GM18519 (cell line): ENCODE data around the gene ASXL2.
"Not testable (repeated sequence)": the region's sequence is repeated elsewhere in the genome, so short reads cannot be mapped to it uniquely, and the experiment has no call there.

Experiments
- ATAC-seq: cut with Tn5 transposase; IDR thresholded peaks from one replicate; pipeline ENCODE4 v1.9.1; 2021; ENCODE audit warnings: mild to moderate bottlenecking, moderate library complexity; ENCODE audit not compliant: unreplicated experiment, low FRiP score

Gene ASXL2

DNA sequence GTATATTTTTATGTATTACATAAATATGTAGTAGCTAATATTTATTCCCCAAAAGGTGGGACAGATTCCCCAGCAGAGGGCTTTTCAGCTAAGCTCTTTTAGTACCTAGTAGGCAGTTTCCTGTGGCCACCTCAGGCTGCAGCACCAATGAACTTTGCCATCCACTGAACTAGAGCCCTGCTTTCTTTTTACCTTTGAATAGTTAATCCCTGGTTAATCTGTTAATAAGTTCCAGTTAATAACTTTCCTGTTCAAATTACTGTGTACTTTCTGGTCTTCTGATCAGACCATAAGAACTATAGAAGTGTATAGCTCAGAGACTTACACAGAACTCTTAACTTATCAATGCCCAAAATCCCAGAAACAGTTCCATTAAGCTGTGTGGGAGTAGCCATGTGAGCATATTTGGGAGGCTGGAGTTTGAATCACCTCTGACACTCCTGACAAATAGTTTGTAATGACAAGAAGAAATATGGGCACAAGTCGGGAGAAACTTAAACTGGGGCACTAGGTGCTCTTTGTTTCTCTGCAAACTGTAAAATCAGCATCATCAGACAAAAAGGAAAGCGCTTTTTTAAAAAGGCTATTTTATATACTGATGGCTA lies 40.0 kb downstream of the ASXL2 start:
- ATAC-seq: no peak

DNA sequence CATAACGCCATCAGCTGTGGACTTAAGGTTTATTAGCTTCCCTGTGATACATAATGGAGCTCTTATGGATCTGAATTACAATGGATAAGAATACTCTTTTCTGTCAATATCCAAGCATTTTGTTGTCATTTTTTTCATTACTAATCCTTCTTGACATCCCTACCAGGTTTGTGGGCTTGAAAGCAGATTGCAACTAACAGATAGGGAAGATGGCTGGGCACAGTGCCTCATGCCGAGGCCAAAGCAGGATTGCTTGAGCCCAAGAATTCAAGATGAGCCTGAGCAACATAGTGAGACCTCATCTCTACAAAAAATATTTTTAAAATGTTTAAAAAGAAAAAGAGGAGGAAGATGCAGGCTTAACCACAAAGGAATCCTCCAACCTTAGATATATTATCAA lies 42.4 kb downstream of the ASXL2 start:
- no peak for ATAC-seq

DNA sequence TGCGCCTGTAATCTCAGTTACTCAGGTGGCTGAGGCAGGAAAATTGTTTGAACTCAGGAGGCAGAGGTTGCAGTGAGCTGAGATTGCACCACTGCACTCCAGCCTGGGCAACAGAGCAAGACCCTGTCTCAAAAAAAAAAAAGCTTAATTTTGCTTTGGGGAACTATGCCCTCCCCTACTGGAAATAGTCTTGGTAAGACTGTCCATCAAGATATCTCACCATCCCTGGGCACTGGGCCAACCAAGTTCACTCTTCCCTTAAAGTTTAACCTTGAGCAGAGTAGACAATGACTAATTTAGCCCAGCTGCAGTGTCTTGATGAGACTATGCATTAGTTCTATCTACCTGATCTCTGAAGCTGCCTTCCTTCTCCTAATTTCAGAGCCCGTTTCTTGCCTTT lies 44.7 kb downstream of the ASXL2 start:
- ATAC-seq: no peak

DNA sequence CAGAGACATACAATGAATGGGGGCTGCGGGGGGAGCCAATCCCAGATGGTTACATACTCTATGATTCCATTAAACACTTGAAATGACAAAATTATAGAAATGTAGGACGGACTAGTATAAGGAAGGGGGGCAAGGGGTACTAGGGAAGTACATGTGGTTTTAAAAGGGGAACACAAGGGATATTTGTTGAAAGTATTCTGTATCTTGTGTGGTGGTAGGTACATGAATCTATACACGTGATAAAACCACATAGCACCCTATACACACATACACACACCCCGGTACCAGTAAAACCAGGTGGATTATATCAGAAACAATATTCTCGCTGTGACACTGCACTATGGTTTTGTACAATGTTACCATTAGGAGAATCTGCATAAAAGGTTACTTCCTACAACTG lies 45.4 kb downstream of the ASXL2 start:
- ATAC-seq: no peak

DNA sequence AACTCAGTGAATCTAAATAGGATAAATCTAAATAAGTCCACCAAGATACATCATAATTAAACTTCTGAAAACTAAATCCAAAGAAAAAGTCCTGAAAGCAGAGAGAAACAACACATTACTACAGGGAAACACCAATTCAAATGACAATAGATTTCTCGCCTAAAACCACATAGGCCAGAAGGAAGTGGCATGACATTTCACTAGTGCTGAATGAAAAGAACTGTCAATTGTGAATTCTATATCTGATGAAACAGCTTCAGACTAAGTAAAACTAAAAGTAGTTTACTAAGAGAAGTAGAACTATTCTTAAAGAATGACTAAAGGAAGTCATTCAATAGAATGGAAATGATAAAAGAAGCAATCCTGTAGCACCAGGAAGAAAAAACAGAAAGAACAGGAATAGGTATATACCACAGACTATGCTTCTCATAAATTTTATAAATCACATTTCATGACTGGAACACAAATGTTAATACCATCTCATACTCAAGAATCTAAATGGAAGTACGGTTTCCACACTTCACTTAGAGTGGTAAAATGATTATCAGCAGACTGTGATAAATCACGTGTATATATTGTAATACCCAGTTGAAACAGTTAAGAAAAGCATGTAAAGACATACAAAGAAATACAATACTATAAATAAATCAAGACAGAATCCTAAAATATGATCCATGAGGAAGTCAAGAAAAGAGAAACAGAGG lies 46.4 kb downstream of the ASXL2 start:
- ATAC-seq: no peak

DNA sequence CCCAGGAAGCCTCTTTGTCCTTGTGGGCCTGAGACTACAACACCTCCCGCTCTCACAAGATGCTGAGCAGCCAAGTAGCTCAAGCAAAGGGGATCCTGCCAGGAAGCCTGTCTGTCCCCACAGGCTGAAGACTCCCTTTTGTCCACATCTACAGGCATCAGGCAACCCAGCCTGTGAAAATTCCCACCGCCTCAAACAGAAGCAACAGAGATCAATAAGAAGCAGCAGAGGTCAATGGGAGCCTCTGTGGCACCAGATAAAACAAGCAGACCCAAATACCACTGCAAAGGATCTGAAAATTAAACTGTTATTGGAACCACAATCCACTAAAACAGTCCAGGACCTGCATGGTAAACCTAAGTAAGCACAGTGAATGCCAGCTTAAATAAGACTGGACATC lies 48.5 kb downstream of the ASXL2 start:
- ATAC-seq: no peak

DNA sequence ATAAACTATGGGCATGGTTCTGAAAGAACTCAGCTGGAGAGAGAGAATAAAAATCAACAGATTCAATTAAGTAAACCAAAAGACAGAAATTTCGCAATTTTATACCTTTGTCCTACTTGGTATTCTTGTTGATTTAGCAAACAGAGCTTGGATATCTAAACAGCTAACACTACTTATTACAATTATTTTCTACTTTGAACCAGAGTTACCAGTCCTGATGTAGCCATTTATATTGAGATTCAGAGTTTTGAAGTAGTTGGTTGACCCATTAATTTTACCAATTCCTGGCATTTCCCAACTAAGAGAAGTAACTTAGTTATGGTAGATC lies 48.9 kb downstream of the ASXL2 start:
- ATAC-seq: no peak

DNA sequence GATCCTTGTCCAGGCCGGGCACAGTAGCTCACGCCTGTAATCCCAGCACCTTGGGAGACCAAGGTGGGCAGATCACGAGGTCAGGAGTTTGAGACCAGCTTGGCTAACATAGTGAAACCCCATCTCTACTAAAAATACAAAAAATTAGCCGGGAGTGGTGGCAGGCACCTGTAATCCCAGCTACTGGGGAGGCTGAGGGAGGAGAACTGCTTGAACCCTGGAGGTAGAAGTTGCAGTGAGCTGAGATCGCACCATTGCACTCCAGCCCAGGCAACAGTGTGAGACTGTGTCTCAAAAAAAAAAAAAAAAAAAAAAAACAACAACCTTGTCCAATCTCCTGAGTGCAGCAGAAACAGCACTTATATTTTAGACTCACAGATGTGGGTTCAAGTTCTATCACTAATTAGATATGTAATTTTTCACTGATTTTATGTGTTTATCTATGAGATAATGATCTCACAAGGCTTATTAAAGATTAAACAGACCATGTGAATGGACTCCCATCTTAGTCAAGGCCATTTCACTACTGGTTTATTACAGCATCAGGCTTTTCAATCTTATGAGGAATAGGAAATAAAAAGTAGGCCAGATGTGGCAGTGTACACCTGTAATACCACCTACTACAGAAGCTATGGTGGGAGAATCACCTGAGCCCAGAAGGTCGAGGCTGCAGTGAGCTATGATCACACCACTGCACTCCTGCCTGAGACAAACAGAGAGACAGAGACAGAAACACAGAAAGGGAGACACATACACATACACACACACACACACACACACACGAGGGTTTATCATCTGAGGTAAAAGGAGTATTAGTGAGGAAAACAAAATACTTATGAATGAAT lies 49.5 kb downstream of the ASXL2 start:
- not testable (repeated sequence) for ATAC-seq

DNA sequence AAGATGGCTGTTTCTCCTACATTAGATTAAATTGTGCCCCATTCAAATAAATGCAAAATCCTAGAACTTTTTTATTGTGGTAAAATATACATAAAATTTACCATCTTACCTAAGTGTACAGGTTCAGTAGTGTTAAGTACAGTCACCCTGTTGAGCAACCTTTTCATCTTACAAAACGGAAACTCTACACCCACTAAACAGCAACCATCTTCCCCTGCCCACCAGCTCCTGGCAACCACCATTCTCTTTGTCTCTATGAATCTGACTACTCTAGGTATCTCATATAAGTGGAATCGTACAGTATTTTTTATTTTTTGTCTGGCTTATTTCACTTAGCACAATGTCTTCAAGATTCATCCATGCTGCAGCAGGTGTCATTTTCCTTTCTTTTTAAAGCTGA lies 53.0 kb downstream of the ASXL2 start:
- no peak for ATAC-seq

DNA sequence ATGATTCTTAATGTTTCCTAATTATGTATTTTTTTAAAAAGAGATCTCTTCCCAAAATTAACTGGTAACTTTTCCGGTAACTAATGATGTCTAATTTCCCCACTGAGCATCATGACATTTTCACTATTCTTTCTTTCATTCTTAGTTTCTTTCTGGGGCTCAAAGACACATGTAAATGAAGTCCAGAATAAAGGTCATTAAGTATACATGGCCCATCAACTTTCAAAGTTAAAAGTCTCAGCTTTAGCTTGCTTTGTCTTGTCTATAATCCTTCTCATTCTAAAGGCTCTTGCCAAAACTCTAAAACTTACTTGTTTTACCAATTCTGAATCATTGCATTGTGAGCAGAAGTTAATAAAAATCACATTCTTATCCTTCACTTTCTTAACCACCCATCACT lies 53.6 kb downstream of the ASXL2 start:
- ATAC-seq: no peak

DNA sequence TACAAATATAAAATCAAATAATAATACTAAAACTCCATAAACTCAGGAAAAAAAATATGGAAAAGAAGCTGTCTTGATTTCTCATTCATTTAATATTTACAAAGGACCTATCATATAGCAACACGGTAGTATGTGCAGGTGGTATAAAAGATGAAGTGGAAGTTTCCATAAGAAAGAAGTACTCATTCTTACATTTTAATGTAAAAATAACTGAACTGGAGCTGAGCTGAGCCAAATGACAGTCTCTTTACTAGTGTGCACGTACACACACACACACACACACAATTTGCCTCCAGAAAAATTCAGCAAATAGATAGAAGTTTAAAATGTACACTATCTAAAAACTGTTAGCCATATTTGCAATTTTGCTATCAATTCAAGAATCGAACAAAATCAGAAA lies 54.1 kb downstream of the ASXL2 start:
- no peak for ATAC-seq

DNA sequence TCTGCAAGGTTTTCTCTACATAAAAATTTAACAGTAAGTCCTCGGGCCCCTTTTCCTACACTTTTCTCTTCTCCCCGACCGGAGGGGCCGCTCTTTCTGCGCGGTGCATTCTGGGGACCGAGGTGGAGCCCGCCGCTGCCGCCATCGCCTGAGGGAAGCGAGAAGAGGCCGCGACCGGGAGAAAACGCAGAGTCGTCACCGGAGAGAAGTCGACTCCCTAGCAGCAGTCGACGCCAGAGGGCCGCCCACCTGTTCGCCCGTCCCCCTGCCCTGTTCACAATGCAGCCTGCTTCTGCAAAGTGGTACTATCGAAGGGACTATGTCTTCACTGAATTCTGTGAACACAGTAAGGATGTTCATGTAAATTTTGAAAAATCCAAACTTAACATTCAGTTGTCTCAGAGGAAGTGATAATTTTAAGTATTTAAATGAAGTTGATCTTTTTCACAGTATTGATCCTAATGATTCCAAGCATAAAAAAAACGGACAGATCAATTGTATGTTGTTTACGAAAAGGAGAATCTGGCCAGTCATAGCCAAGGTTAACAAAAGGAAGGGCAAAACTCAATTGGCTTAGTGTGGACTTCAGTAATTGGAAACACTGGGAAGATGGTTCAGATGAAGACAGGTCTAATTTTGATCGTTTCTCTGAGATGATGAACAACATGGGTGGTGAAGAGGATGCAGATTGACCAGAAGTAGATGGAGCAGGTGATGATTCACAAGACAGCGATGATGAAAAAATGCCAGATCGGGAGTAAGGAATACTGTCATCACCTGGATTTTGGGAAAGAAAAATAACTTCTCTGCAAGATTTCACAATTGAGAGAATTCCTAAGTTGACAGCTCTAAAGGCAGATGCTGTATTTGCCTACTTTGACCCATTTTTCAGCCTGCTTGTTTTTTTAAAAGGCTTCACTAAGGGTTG lies 55.8 kb downstream of the ASXL2 start:
- ATAC-seq: no peak

DNA sequence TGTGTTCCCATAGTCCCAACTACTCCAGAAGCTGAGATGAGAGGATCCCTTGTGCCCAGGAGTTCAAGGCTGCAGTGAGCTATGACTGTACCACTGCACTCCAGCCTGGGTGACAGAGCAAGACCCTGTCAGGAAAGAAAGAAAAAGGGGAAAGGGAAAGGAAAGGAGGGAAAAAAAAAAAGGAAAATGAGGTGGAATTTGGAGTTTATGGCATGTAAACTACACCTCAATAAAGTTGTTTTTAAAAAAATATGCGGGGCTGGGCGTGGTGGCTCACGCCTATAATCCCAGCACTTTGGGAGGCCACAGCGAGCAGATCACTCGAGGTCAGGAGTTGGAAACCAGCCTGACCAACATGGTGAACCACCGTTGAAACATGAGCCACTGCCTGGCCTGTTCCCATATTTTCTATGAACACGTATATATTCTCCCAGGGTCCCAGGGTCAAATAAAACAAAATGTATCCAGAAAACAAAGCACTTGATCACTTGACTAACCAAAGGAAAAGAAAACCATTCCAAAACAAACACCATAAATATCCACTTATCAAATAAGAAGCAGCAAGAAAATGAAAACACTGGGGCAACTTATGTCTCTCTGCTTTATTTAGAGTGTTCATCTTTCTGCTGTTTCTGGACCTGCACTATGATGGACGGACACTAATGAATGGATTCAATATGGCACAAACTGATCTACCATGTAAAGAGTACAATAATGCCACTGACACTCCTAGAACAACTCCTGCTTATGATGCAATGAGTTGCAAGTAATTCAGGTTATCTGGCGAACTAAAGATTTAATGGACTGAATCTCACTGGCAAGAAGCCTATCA lies 56.8 kb downstream of the ASXL2 start:
- no peak for ATAC-seq

DNA sequence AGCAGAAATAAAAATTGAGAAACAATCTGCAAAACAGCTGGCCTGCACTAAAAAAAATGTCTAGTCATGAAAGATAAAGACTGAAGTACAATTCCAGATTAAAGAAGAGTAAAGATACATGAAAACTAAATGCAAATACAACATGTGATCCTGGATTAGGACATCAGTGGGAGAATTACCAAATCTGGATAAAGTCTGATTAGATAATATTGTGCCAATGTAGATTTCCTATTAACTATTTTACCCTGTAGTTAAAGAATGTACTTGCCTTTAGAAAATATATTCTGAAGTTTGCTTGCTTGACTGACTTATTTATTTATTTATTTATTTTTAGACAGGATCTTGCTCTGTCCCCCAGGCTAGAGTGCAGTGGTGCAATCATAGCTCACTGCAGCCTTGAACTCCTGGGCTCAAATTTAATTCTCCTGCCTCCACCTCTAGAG lies 58.7 kb downstream of the ASXL2 start:
- no peak for ATAC-seq

DNA sequence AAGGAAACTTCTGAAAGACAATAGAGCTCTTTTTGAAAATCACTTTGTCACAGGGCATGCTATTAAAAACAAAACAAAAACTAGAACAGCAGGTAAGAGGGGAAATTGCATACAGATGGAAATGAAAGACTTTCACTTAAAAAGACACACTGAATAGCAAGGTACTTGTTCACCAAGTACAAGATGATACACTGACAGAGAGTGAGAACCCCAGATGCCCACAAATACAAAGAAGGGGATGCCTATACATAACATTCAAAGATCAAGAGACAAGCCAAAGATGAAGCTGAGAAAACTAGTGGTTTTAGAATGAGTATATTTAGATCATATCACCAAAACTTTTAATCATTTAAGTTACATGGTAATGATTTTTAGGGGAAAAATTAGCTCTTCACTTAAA lies 60.7 kb downstream of the ASXL2 start:
- no peak for ATAC-seq

DNA sequence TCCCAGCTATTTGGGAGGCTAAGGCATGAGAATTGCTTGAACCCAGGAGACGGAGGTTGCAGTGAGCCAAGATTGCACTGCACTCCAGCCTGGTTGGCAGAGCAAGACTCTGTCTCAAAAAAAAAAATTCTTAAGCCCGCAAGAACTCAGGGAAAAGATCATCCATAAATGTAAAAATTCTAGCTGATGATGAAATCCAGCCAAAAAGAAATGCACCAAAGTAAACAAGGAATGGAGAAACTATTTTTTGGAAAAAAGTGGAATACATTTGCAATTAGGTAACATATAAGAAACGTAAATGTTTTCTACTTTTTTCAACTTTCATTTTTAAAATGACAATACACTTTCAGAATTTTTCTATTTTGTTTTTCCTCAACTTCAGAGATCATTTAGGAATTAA lies 61.3 kb downstream of the ASXL2 start:
- no peak for ATAC-seq

DNA sequence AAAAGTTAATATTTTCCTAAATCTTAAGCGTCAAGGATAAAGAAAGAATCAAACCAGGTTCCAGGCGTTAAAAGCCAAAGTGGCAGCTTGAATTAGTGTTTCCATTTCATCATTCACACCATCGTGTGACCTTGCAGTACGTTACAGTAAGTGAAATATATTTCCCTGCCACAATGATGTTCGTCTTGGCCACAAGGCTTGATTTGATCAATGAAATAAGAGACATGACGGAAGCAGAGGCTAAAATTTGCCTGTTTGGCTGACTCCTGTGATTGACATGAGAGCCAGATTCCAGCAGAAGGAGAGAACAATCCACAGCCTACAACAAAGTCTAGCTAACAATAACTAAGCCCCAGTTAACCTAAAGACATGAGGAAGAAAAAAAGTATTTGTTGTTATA lies 62.0 kb downstream of the ASXL2 start:
- ATAC-seq: no peak

DNA sequence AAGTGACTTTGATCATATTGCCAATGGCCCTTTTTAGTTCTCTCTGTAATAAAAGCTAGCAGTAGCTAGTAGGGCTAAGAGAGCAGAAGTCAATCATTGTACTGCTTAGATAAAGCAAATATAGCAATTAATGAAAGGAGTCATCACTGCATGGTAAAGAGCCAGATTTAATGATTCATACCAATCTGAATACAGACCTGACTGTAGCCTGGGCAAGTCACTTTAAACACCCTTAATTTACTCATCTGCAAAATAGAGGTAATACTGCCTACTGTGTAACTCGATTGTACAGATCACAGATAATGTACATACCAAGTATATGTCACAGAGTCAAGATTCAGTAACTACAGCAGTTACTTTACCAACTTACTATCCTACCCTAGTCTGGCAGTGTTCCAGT lies 63.6 kb downstream of the ASXL2 start:
- ATAC-seq: no peak

DNA sequence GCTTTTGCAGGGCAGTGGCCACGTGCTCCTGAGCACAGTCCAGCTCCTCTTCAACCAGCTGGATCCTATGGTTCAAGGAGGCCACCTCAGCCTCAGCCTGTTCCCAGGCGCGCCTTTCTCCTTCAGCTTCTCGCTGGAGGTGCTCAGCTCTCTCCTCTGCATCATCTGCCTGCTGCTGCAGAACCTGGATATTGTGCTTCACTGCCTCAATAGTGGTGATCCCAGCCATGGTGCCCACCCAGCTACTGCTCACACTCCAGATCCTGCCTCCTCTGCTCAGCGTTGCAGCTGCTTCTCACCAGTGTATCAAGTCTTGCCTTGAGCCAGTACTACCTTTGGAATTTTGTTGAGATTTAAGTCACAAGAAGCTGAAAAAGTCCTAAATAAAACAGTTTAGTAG lies 67.9 kb downstream of the ASXL2 start:
- ATAC-seq: no peak

DNA sequence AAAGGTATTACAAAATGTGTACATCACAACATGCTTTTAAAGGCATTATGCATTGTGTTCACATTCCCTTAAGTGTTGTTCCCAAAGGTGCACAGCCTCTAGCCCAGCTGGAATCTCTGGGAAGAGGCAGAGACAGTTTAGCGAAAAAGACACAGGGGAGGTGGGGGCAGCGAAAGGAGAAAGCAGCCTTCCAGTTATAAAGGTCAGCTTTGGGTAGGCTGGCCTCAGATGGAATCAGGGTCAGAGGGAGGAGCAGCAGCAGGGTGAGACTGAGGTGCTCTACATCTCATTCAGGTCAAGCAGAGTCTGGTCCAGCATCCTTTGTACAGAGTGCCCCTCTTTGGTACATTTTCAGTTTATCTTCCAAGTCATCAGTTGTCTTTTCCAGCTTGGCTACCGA lies 68.6 kb downstream of the ASXL2 start:
- ATAC-seq: no peak
